ENCODE results near the gene CNOT9.

The CNOT9 gene

GRCh38 chr2:218536804-218537494 lies 31.7 kb upstream of the CNOT9 start:
- H3K9ac ChIP-seq: no peak overlapping the region
- H3K4me2 ChIP-seq: no peak overlapping the region
- H3K4me3 ChIP-seq (IDR thresholded peaks at IDR 0.05; ENCODE audit: insufficient read depth, low read depth, low read length): no peak overlapping the region
- no peak for TF ChIP-seq CTCF (conservative IDR thresholded peaks at IDR 0.05; ENCODE audit: low read depth, low read length)
- no peaks in the 10 kb centered on the region for H3K79me2 ChIP-seq (ENCODE audit: insufficient read depth, low read depth)
- H3K27me3 ChIP-seq (ENCODE audit: insufficient read depth, low read depth): no peaks in the 10 kb centered on the region
- H3K27ac ChIP-seq: no peak overlapping the region
- no peak overlapping the region for H2AFZ ChIP-seq (ENCODE audit: low read depth)
- H4K20me1 ChIP-seq (ENCODE audit: insufficient read depth): no peaks in the 10 kb centered on the region
- H3K36me3 ChIP-seq (ENCODE audit: insufficient read depth): no peaks in the 10 kb centered on the region
- H3K4me1 ChIP-seq (ENCODE audit: low read depth, poor library complexity, severe bottlenecking): no peaks in the 10 kb centered on the region

- Histone ChIP-seq H3K4me2 (no peak overlapping the region), H3K4me1 (ENCODE audit: low read depth, poor library complexity, severe bottlenecking) (no peaks in the 10 kb centered on the region), H3K27ac (no peak overlapping the region), H4K20me1 (ENCODE audit: insufficient read depth) (no peaks in the 10 kb centered on the region), H2AFZ (ENCODE audit: low read depth) (no peak overlapping the region), H3K36me3 (ENCODE audit: insufficient read depth) (0 out of 2 replicates have a peak, but pooled peaks cover 3% of the 10 kb centered on the region), H3K4me3 (IDR thresholded peaks at IDR 0.05; ENCODE audit: insufficient read depth, low read depth, low read length) (no peak overlapping the region), H3K9ac (no peak overlapping the region), H3K79me2 (ENCODE audit: insufficient read depth, low read depth) (no peaks in the 10 kb centered on the region), H3K27me3 (ENCODE audit: insufficient read depth, low read depth) (no peaks in the 10 kb centered on the region)
- no peak for TF ChIP-seq CTCF (conservative IDR thresholded peaks at IDR 0.05; ENCODE audit: low read depth, low read length)
Measured at GRCh38 chr2:218540015-218540414, 28.6 kb upstream of the CNOT9 start.

GRCh38 chr2:218546012-218546411 lies 22.6 kb upstream of the CNOT9 start:
- no peak for TF ChIP-seq CTCF (conservative IDR thresholded peaks at IDR 0.05; ENCODE audit: low read depth, low read length)
- H3K27ac ChIP-seq: no peak overlapping the region
- H3K36me3 ChIP-seq (ENCODE audit: insufficient read depth): 0 out of 2 replicates have a peak, but pooled peaks cover 3% of the 10 kb centered on the region
- no peaks in the 10 kb centered on the region for H3K27me3 ChIP-seq (ENCODE audit: insufficient read depth, low read depth)
- no peak overlapping the region for H2AFZ ChIP-seq (ENCODE audit: low read depth)
- H3K9ac ChIP-seq: no peak overlapping the region
- H4K20me1 ChIP-seq (ENCODE audit: insufficient read depth): no peaks in the 10 kb centered on the region
- H3K4me1 ChIP-seq (ENCODE audit: low read depth, poor library complexity, severe bottlenecking): no peaks in the 10 kb centered on the region
- no peak overlapping the region for H3K4me3 ChIP-seq (IDR thresholded peaks at IDR 0.05; ENCODE audit: insufficient read depth, low read depth, low read length)
- H3K4me2 ChIP-seq: no peak overlapping the region
- no peaks in the 10 kb centered on the region for H3K79me2 ChIP-seq (ENCODE audit: insufficient read depth, low read depth)

- Histone ChIP-seq H3K9ac (no peak overlapping the region), H3K27me3 (ENCODE audit: insufficient read depth, low read depth) (no peaks in the 10 kb centered on the region), H3K4me1 (ENCODE audit: low read depth, poor library complexity, severe bottlenecking) (no peaks in the 10 kb centered on the region), H4K20me1 (ENCODE audit: insufficient read depth) (no peaks in the 10 kb centered on the region), H3K4me2 (no peak overlapping the region), H3K27ac (no peak overlapping the region), H3K36me3 (ENCODE audit: insufficient read depth) (0 out of 2 replicates have a peak, but pooled peaks cover 3% of the 10 kb centered on the region), H3K79me2 (ENCODE audit: insufficient read depth, low read depth) (no peaks in the 10 kb centered on the region), H2AFZ (ENCODE audit: low read depth) (no peak overlapping the region), H3K4me3 (IDR thresholded peaks at IDR 0.05; ENCODE audit: insufficient read depth, low read depth, low read length) (no peak overlapping the region)
- TF ChIP-seq CTCF (conservative IDR thresholded peaks at IDR 0.05; ENCODE audit: low read depth, low read length): no peak
Measured at GRCh38 chr2:218547511-218547910, 21.1 kb upstream of the CNOT9 start.

All from KMS-11 (cell line).